Testis (tissue), 3 donors: ENCODE results near the gene CCSAP. TPM values are rescaled to one million over a fixed set of nuclear protein-coding genes. Genes with fewer than 3 reads are reported as not detected.

ENCODE experiments used
- DNase-seq: peaks from one replicate; pipeline ENCODE4 v3.0.0-alpha.2; 2019
- H3K27ac ChIP-seq, 2 donors: fragments of 200-600 bp; sonication (generic); one replicate each; pipeline ENCODE4 v1.5.1; 2019
- H3K27me3 ChIP-seq: fragments of 200-600 bp; sonication (generic); one replicate; pipeline ENCODE4 v1.5.1; 2019
- H3K36me3 ChIP-seq: fragments of 200-600 bp; sonication (generic); one replicate; pipeline ENCODE4 v1.5.1; 2017; ENCODE audit warnings: low read depth; ENCODE audit errors: missing control alignments
- H3K4me1 ChIP-seq: fragments of 200-600 bp; sonication (generic); one replicate; pipeline ENCODE4 v1.5.1; 2019
- H3K4me3 ChIP-seq, 2 donors: fragments of 200-600 bp; sonication (generic); one replicate each; pipeline ENCODE4 v1.5.1; 2017 to 2019
- H3K9me3 ChIP-seq: fragments of 200-600 bp; sonication (generic); one replicate; pipeline ENCODE4 v1.5.1; 2017
- CTCF ChIP-seq, 3 experiments: fragments of 450-650 bp in 2 of 3; fragments of 200-600 bp in 1 of 3; sonication (generic) in 1 of 3; IDR thresholded peaks; one replicate each; pipeline ENCODE4 v1.5.1; 2016 to 2019; ENCODE audit warnings: antibody characterized with exemption in 3 of 3, mild to moderate bottlenecking in 2 of 3, moderate library complexity in 1 of 3
- POLR2A ChIP-seq: fragments of 450-650 bp; IDR thresholded peaks from one replicate; pipeline ENCODE4 v1.6.1; 2017; ENCODE audit warnings: antibody characterized with exemption, mild to moderate bottlenecking, moderate library complexity
- WGBS, 2 donors: methylation state at CpG; one replicate each; pipeline ENCODE4 v1.1.5; 2018; 5-methylcytosine and 5-hydroxymethylcytosine counted together
- intact Hi-C: fragments of 100-400 bp; cut with DNase I; formaldehyde crosslinking; loops from one replicate; pipeline ENCODE4 v1.15.1; 2023; ENCODE audit warnings: low total_unique reads
- polyA plus RNA-seq: library from polyadenylated mRNA; stranded (reverse); fragments of 350-450 nt; fragmentation: Illumina TruSeq; extraction: RNeasy Lipid Tissue Mini Kit (QIAGEN cat#74804); gene quantifications from one replicate; pipeline ENCODE4 v1.2.3, GENCODE V29; 2014; ENCODE audit warnings: low read depth, low replicate concordance; ENCODE audit not compliant: insufficient read depth
- total RNA-seq, 2 donors: library from RNA; depleted of rRNA; stranded (reverse); fragments of >200 nt; gene quantifications; one replicate each; pipeline ENCODE4 v1.2.3, GENCODE V29; 2016

CCSAP gene
- total and polyA plus RNA-seq, 3 donors from 2014 or later = 3.2 to 4.1 (median 3.7) TPM

GRCh38 chr1:229283183-229283611 lies 59.6 kb downstream of the CCSAP start:
- Histone ChIP-seq H3K27ac (no peak overlapping the region), H3K4me3 (no peak overlapping the region), H3K4me1 (no peaks in the 10 kb centered on the region), H3K36me3 (no peaks in the 10 kb centered on the region), H3K9me3 (no peaks in the 10 kb centered on the region), H3K27me3 (no peaks in the 10 kb centered on the region)
- no peak for DNase-seq
- no peak for TF ChIP-seq POLR2A
- no peak for TF ChIP-seq CTCF (IDR thresholded peaks at IDR 0.05)
- intact Hi-C loops = no loop called here
- WGBS, 2 donors = 78 to 85% methylated on average over 3 of the region's 3 CpGs

GRCh38 chr1:229282295-229282823 lies 60.5 kb downstream of the CCSAP start:
- no peak for DNase-seq
- H3K27me3 ChIP-seq = no peaks in the 10 kb centered on the region
- H3K4me1 ChIP-seq = no peaks in the 10 kb centered on the region
- H3K27ac ChIP-seq = no peak overlapping the region
- intact Hi-C loops = no loop called here
- no peaks in the 10 kb centered on the region for H3K9me3 ChIP-seq
- no peak overlapping the region for H3K4me3 ChIP-seq
- no peak for TF ChIP-seq POLR2A
- no peak for TF ChIP-seq CTCF (IDR thresholded peaks at IDR 0.05)
- no peaks in the 10 kb centered on the region for H3K36me3 ChIP-seq
- 94% methylated on average over 1 of the region's 1 CpG for WGBS, 2 donors

GRCh38 chr1:229281339-229281926 lies 61.4 kb downstream of the CCSAP start:
- Histone ChIP-seq H3K27me3 (no peaks in the 10 kb centered on the region), H3K4me1 (no peaks in the 10 kb centered on the region), H3K27ac (no peak overlapping the region), H3K4me3 (no peak overlapping the region), H3K36me3 (no peaks in the 10 kb centered on the region), H3K9me3 (no peaks in the 10 kb centered on the region)
- intact Hi-C loops = no loop called here
- 93 to 96% methylated on average over 1 of the region's 1 CpG for WGBS, 2 donors
- TF ChIP-seq POLR2A (no peak), CTCF (IDR thresholded peaks at IDR 0.05) (no peak)
- no peak for DNase-seq

- Histone ChIP-seq H3K36me3 (no peaks in the 10 kb centered on the region), H3K27me3 (no peaks in the 10 kb centered on the region), H3K4me3 (no peak overlapping the region), H3K4me1 (no peaks in the 10 kb centered on the region), H3K27ac (no peak overlapping the region), H3K9me3 (no peaks in the 10 kb centered on the region)
- TF ChIP-seq CTCF (IDR thresholded peaks at IDR 0.05) = no peak
- TF ChIP-seq POLR2A = no peak
- intact Hi-C loops = no loop called here
- no peak for DNase-seq
- 91 to 96% methylated on average over 3 of the region's 3 CpGs for WGBS, 2 donors
Observed at GRCh38 chr1:229280921-229281320, 61.9 kb downstream of the CCSAP start.
